GM12878 (cell line): ENCODE results near the gene GRN. TPM values are rescaled to one million over a fixed set of nuclear protein-coding genes. Genes with fewer than 3 reads are reported as not detected.

Experiments
- ATAC-seq: fragments of 200-7000 bp; cut with Tn5 transposase; 3 replicates; pipeline ENCODE4 v1.9.1; 2020; ENCODE audit warnings: mild to moderate bottlenecking, moderate library complexity
- BruUV-seq: library from RNA; stranded (reverse); fragments of 400-500 nt; replicated peaks from 2 replicates; lab custom pipeline; 2021; lab: Mats Ljungman, UMichigan
- CTCF ChIA-PET: fragments of 300-600 bp; sonication (Branson Sonifier 250); formaldehyde crosslinking; extraction: SDS; loops from one replicate; lab custom pipeline; 2021; ENCODE audit warnings: inconsistent platforms; lab: Yijun Ruan, JAX
- POLR2A ChIA-PET: fragments of 350-600 bp; formaldehyde crosslinking; extraction: SDS; loops from one replicate; lab custom pipeline; 2021; ENCODE audit warnings: inconsistent platforms; lab: Charles Lee
- RAD21 ChIA-PET: fragments of 300-600 bp; sonication (Branson Sonifier 250); formaldehyde crosslinking; loops from one replicate; lab custom pipeline; 2023; ENCODE audit warnings: antibody characterized with exemption; ENCODE audit not compliant: unreplicated experiment; lab: Charles Lee
- SMC1A ChIA-PET: fragments of 300-600 bp; sonication (Branson Sonifier 250); formaldehyde crosslinking; loops from one replicate; lab custom pipeline; 2023; ENCODE audit not compliant: unreplicated experiment, uncharacterized antibody; lab: Charles Lee
- DNase-seq: peaks from one replicate; pipeline ENCODE4 v3.0.0-alpha.2; 2011; ENCODE audit warnings: low read depth, low spot score
- FAIRE-seq: peaks from 3 replicates; lab custom pipeline; 2011; peaks lifted over from hg19 to GRCh38; lab: Jason Lieb, UNC
- H2AFZ ChIP-seq: 2 replicates; pipeline ENCODE4 v1.6.0; 2011; ENCODE audit warnings: low read depth, low read length, control low read depth; ENCODE audit not compliant: control insufficient read depth
- H3K27ac ChIP-seq: 2 replicates; pipeline ENCODE4 v1.5.1; 2011; ENCODE audit warnings: control low read depth; ENCODE audit not compliant: control insufficient read depth, insufficient read depth
- H3K27me3 ChIP-seq, 2 experiments: replicated peaks in 1 of 2; 2 replicates each; pipeline versions ENCODE4 v1.6.0 to v1.6.1; 2011; ENCODE audit warnings: low read length in 1 of 2; ENCODE audit not compliant: control insufficient read depth in 2 of 2, insufficient read depth in 2 of 2
- H3K36me3 ChIP-seq, 2 experiments: 2 replicates each; pipeline ENCODE4 v1.5.1; 2011; ENCODE audit warnings: low read length in 1 of 2; ENCODE audit not compliant: control insufficient read depth in 2 of 2, insufficient read depth in 2 of 2
- H3K4me1 ChIP-seq: 2 replicates; pipeline ENCODE4 v1.6.1; 2011; ENCODE audit warnings: mild to moderate bottlenecking, low read length, moderate library complexity, mixed read lengths; ENCODE audit not compliant: control insufficient read depth, insufficient read depth
- H3K4me2 ChIP-seq: 2 replicates; pipeline ENCODE4 v1.6.0; 2011; ENCODE audit warnings: control low read depth; ENCODE audit not compliant: control insufficient read depth, insufficient read depth
- H3K4me3 ChIP-seq: fragments of 200-600 bp; sonication (generic); 2 replicates; pipeline ENCODE4 v1.5.1; 2016
- H3K79me2 ChIP-seq: 2 replicates; pipeline ENCODE4 v1.6.0; 2011; ENCODE audit warnings: low read length; ENCODE audit not compliant: control insufficient read depth, insufficient read depth
- H3K9ac ChIP-seq: 2 replicates; pipeline ENCODE4 v1.8.0; 2011; ENCODE audit warnings: low read length, control low read depth, mixed read lengths; ENCODE audit not compliant: control insufficient read depth, insufficient read depth
- H3K9me3 ChIP-seq: replicated peaks from 3 replicates; pipeline ENCODE4 v1.5.1; 2011; ENCODE audit warnings: mild to moderate bottlenecking, low read length; ENCODE audit not compliant: control insufficient read depth, insufficient read depth
- H4K20me1 ChIP-seq: 2 replicates; pipeline ENCODE4 v1.6.0; 2011; ENCODE audit not compliant: control insufficient read depth, insufficient read depth
- DPF2 ChIP-seq: fragments of 450-650 bp; IDR thresholded peaks from 2 replicates; pipeline ENCODE4 v1.6.1; 2017; ENCODE audit warnings: mild to moderate bottlenecking
- FOXK2 ChIP-seq: fragments of 450-650 bp; IDR thresholded peaks from 2 replicates; pipeline ENCODE4 v1.6.1; 2017; ENCODE audit warnings: mild to moderate bottlenecking, moderate library complexity
- JUND ChIP-seq: IDR thresholded peaks from 2 replicates; pipeline ENCODE4 v1.6.1; 2012; ENCODE audit warnings: low read depth, mild to moderate bottlenecking, low read length, improper control_type of control experiment, moderate library complexity
- MXI1 ChIP-seq: fragments of 150-350 bp; IDR thresholded peaks from 2 replicates; pipeline ENCODE4 v1.6.1; 2011; ENCODE audit warnings: low read depth, mild to moderate bottlenecking, inconsistent platforms, low read length, improper control_type of control experiment
- PKNOX1 ChIP-seq: fragments of 450-650 bp; IDR thresholded peaks from 2 replicates; pipeline ENCODE4 v1.6.1; 2016; ENCODE audit warnings: mild to moderate bottlenecking
- SRF ChIP-seq, 2 experiments: IDR thresholded peaks; 2 replicates each; pipeline ENCODE4 v1.6.1; 2011; ENCODE audit warnings: low read depth in 2 of 2, low read length in 2 of 2, mild to moderate bottlenecking in 1 of 2, moderate library complexity in 1 of 2
- ZNF207 ChIP-seq: fragments of 450-650 bp; IDR thresholded peaks from 2 replicates; pipeline ENCODE4 v1.6.1; 2014; ENCODE audit warnings: antibody characterized with exemption, mild to moderate bottlenecking, borderline replicate concordance
- ZNF384 ChIP-seq: IDR thresholded peaks from 2 replicates; pipeline ENCODE4 v1.6.1; 2012; ENCODE audit warnings: low read depth, mild to moderate bottlenecking, low read length, improper control_type of control experiment, borderline replicate concordance
- WGBS: methylation state at CpG from one replicate; pipeline ENCODE4 v1.1.6; 2016; ENCODE audit warnings: low lambda C conversion rate; ENCODE audit not compliant: insufficient replicate concordance, insufficient coverage; ENCODE audit errors: missing lambda C conversion rate; 5-methylcytosine and 5-hydroxymethylcytosine counted together
- in situ Hi-C: fragments of 300-500 bp; cut with MboI; formaldehyde crosslinking; loops from 9 replicates; pipeline ENCODE4 v1.14.3; 2018; ENCODE audit warnings: mixed read lengths
- intact Hi-C: fragments of 100-400 bp; cut with micrococcal nuclease; formaldehyde crosslinking; loops from one replicate; pipeline ENCODE4 v1.14.2; 2022; ENCODE audit not compliant: unreplicated experiment
- polyA plus RNA-seq, 11 experiments: library from polyadenylated mRNA; depleted of rRNA in 4 of 11; unstranded in 6 of 11; stranded (reverse) in 5 of 11; fragments of >200 nt; fragmentation: Nextera tagmentation in 4 of 11; fragmentation: Illumina TruSeq in 1 of 11; extraction: Ambion mirVana in 4 of 11; extraction: Trizol in 1 of 11; gene quantifications; 1 replicate in 1 of 11; 2 replicates in 10 of 11; pipeline versions ENCODE4 v1.2.1 to v1.2.3, GENCODE V29; 2011 to 2016; ENCODE audit warnings: inconsistent platforms in 2 of 11, missing spikeins in 2 of 11, low read depth in 1 of 11
- total RNA-seq, 4 experiments: library from RNA; depleted of rRNA in 3 of 4; stranded (reverse); fragments of >200 nt in 3 of 4; fragmentation: Illumina TruSeq in 1 of 4; extraction: Trizol in 1 of 4; gene quantifications; 2 replicates each; pipeline versions ENCODE4 v1.2.1 to v1.2.3, GENCODE V29; 2013 to 2021

The GRN gene
- total and polyA plus RNA-seq, 10 of the 15 experiments (the other 5 are each of a cell fraction or from before 2014, with no cell fraction given): 22.3 to 389 (median 139) TPM

- H3K27me3 ChIP-seq: no peaks in the 10 kb centered on the region; a peak in 1 of 4 replicates
- no peak overlapping the region for H3K4me2 ChIP-seq
- peaks cover 7 to 10% of the 10 kb centered on the region in 2 experiments; a peak in 3 of 4 replicates for H3K36me3 ChIP-seq
- SMC1A ChIA-PET: no interaction called here
- no peak overlapping the region for H2AFZ ChIP-seq
- RAD21 ChIA-PET: interaction anchor here (1.2 to 1.5 kb wide), 2 partner anchors 147 to 167 kb away, joined by 3 read pairs; no protein-coding TSS in a partner anchor
- no peaks in the 10 kb centered on the region for H4K20me1 ChIP-seq
- in situ Hi-C loops (no loop called here), intact Hi-C loops (no loop called here)
- no TSS peak for BruUV-seq
- no peak for FAIRE-seq
- no peak overlapping the region for H3K9ac ChIP-seq
- no peaks in the 10 kb centered on the region for H3K4me1 ChIP-seq
- no peak for ATAC-seq
- no peak overlapping the region for H3K4me3 ChIP-seq
- no peak overlapping the region for H3K27ac ChIP-seq
- no peak for DNase-seq
- no peaks in the 10 kb centered on the region for H3K79me2 ChIP-seq
- 39% methylated on average over 11 of the region's 11 CpGs for WGBS
- H3K9me3 ChIP-seq: no peaks in the 10 kb centered on the region
- POLR2A ChIA-PET: no interaction called here
- no peak for TF ChIP-seq PKNOX1
- no peak for TF ChIP-seq MXI1
- no peak for TF ChIP-seq ZNF384
- no peak for TF ChIP-seq FOXK2
- no peak for TF ChIP-seq JUND
- TF ChIP-seq DPF2: no peak
- no peak for TF ChIP-seq ZNF207
- no peak for TF ChIP-seq SRF (IDR thresholded peaks at IDR 0.05; ENCODE audit: low read depth in 2 of 2, low read length in 2 of 2)
- CTCF ChIA-PET: interaction anchor here (0.8 to 1.6 kb wide), 3 partner anchors 19 to 148 kb away, joined by 3 to 4 read pairs (median 3); no protein-coding TSS in a partner anchor
These were observed 11.1 kb downstream of the GRN start for GRCh38 chr17:44356241-44356640.
